DOHH2 (cell line): ENCODE data around the gene SH3RF3.

Experiments used
- H3F3A ChIP-seq: fragments of 200-600 bp; sonication (generic), shearing (Covaris generic); 2 replicates; pipeline ENCODE4 v1.6.0; 2016; ENCODE audit warnings: antibody characterized with exemption, mild to moderate bottlenecking; ENCODE audit not compliant: control insufficient read depth, insufficient read depth
- H3K27ac ChIP-seq: fragments of 200-600 bp; sonication (generic); 2 replicates; pipeline ENCODE4 v1.5.1; 2014; ENCODE audit warnings: low read depth, mild to moderate bottlenecking, low read length, moderate library complexity
- H3K27me3 ChIP-seq: fragments of 200-600 bp; sonication (generic); 2 replicates; pipeline ENCODE4 v1.6.1; 2014; ENCODE audit warnings: mild to moderate bottlenecking, low read length, mixed read lengths; ENCODE audit not compliant: control insufficient read depth
- H3K36me3 ChIP-seq: fragments of 200-600 bp; sonication (generic); 2 replicates; pipeline ENCODE4 v1.6.1; 2014; ENCODE audit warnings: mild to moderate bottlenecking, low read length, moderate library complexity, mixed read lengths; ENCODE audit not compliant: control insufficient read depth
- H3K4me1 ChIP-seq: fragments of 200-600 bp; sonication (generic); 2 replicates; pipeline ENCODE4 v1.6.1; 2014; ENCODE audit warnings: mild to moderate bottlenecking, low read length, mixed read lengths; ENCODE audit not compliant: control insufficient read depth
- H3K4me2 ChIP-seq: fragments of 200-600 bp; sonication (generic); 2 replicates; pipeline ENCODE4 v1.6.0; 2014; ENCODE audit warnings: mild to moderate bottlenecking, low read length, moderate library complexity
- H3K4me3 ChIP-seq: fragments of 200-600 bp; sonication (generic); 2 replicates; pipeline ENCODE4 v1.5.1; 2014; ENCODE audit warnings: mild to moderate bottlenecking, low read length, mixed read lengths
- H3K79me2 ChIP-seq: fragments of 200-600 bp; sonication (generic); 2 replicates; pipeline ENCODE4 v1.6.1; 2014; ENCODE audit warnings: mild to moderate bottlenecking, low read length, mixed read lengths; ENCODE audit not compliant: control insufficient read depth
- H3K9me2 ChIP-seq: fragments of 200-600 bp; sonication (generic); replicated peaks from 2 replicates; pipeline ENCODE4 v1.6.1; 2014; ENCODE audit warnings: mild to moderate bottlenecking, low read length, mixed read lengths; ENCODE audit not compliant: control insufficient read depth
- H3K9me3 ChIP-seq: fragments of 200-600 bp; sonication (generic); 2 replicates; pipeline ENCODE4 v1.6.1; 2014; ENCODE audit warnings: antibody characterized with exemption, low read length, mixed read lengths; ENCODE audit not compliant: control insufficient read depth, insufficient read depth
- H4K20me1 ChIP-seq: fragments of 200-600 bp; sonication (generic); 2 replicates; pipeline ENCODE4 v1.6.0; 2014; ENCODE audit warnings: low read depth, mild to moderate bottlenecking, antibody characterized with exemption, low read length, moderate library complexity; ENCODE audit not compliant: control insufficient read depth, insufficient read depth
- CTCF ChIP-seq: fragments of 200-600 bp; sonication (generic); IDR thresholded peaks from one replicate; pipeline ENCODE4 v1.5.1; 2014; ENCODE audit warnings: antibody characterized with exemption, mild to moderate bottlenecking, low read depth, low read length; ENCODE audit not compliant: poor library complexity, severe bottlenecking
- EZH2phosphoT487 ChIP-seq: fragments of 200-600 bp; sonication (generic); IDR thresholded peaks from 2 replicates; pipeline ENCODE4 v1.6.1; 2017; ENCODE audit warnings: borderline replicate concordance, mild to moderate bottlenecking, antibody characterized with exemption, low read length, moderate library complexity, mixed read lengths

SH3RF3 gene

DNA sequence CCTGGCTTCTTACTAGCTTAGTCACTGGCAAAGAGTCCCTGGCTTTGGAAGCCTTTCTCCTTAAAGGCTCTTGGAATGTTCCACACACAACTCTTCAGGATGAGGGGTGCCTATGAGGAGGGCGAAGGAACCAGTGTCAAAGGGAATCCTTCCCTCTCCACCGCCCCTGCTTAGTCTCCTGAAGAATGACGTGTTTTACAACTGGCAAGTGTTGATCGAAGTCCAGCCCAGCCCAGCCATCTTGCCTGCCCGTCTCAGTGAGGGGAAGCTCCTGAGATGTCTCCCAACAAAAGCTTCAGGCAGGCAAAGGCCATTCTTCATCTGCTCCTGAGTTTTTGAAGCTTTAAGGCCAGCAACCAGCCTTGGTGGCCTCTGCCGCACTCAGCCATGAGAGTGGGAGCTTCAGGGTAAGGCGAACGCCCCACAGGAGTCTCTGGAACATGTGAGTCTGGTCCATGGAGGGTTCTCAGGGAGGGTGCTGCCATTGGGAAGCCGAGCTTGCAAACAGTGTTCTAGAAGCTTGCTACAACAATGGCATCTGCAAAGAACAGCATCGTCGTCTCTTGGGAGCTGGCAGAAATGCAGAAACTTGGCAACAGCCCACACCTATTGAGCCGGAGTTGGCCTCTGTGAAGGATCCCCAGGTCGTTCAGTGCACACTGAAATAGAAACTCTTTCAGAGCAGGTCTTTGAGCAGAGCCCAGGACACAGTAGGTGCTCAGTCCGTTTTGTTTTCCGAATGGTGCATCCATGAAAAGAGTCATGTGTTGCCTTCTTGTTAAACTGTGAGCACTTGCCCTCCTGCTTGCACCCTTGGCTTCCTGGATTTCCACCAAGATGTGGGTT is 264.0 kb downstream of the SH3RF3 start:
- H3K27ac ChIP-seq = no peak overlapping the region

DNA sequence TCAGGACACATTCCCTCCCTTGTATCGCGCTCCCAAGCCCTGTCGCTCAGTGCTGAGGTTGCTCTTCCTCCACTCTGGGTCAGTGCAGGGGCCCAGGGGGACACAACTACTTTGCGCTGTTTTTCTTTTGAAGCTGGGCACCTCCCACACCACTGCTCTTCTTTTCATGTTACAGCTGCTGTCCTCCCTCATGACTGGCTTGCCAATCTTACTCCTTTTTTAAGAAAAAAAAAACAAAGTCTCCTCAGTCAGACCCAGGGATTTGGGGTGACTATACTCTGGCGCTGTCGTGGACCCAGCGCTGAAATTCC is 264.6 kb downstream of the SH3RF3 start:
- H3F3A ChIP-seq = no peaks in the 10 kb centered on the region
- H3K9me2 ChIP-seq = no peaks in the 10 kb centered on the region
- no peaks in the 10 kb centered on the region for H4K20me1 ChIP-seq
- no peaks in the 10 kb centered on the region for H3K9me3 ChIP-seq
- no peak overlapping the region for H3K27ac ChIP-seq
- no peaks in the 10 kb centered on the region for H3K27me3 ChIP-seq
- no peaks in the 10 kb centered on the region for H3K36me3 ChIP-seq
- no peaks in the 10 kb centered on the region for H3K4me1 ChIP-seq
- H3K4me3 ChIP-seq = no peak overlapping the region
- no peak overlapping the region for H3K4me2 ChIP-seq
- TF ChIP-seq EZH2phosphoT487 = no peak
- TF ChIP-seq CTCF = no peak
- no peaks in the 10 kb centered on the region for H3K79me2 ChIP-seq

More for the DNA sequence above, 264.0 kb downstream of the SH3RF3 start:
- Histone ChIP-seq H3K4me3 (no peak overlapping the region), H3K79me2 (no peaks in the 10 kb centered on the region), H3K27me3 (no peaks in the 10 kb centered on the region), H3K4me2 (no peak overlapping the region), H4K20me1 (no peaks in the 10 kb centered on the region), H3F3A (no peaks in the 10 kb centered on the region), H3K9me3 (no peaks in the 10 kb centered on the region), H3K9me2 (no peaks in the 10 kb centered on the region), H3K36me3 (no peaks in the 10 kb centered on the region), H3K4me1 (no peaks in the 10 kb centered on the region)
- TF ChIP-seq EZH2phosphoT487 (no peak), CTCF (no peak)

GRCh38 chr2:109395494-109396201 is 266.6 kb downstream of the SH3RF3 start:
- Histone ChIP-seq H3F3A (no peaks in the 10 kb centered on the region), H3K27me3 (no peaks in the 10 kb centered on the region), H3K36me3 (no peaks in the 10 kb centered on the region), H3K4me1 (no peaks in the 10 kb centered on the region), H3K4me2 (no peak overlapping the region), H3K9me2 (no peaks in the 10 kb centered on the region), H3K79me2 (no peaks in the 10 kb centered on the region), H4K20me1 (no peaks in the 10 kb centered on the region), H3K4me3 (no peak overlapping the region), H3K27ac (no peak overlapping the region), H3K9me3 (no peaks in the 10 kb centered on the region)
- no peak for TF ChIP-seq EZH2phosphoT487
- no peak for TF ChIP-seq CTCF
